Activated B cell treated with CpG ODN at 0.5 μM for 24 hours (primary cell): ENCODE data around the gene DDRGK1. TPM values are rescaled to one million over a fixed set of nuclear protein-coding genes. Genes with fewer than 3 reads are reported as not detected.

ENCODE experiments used
- ATAC-seq: fragments of 200-7000 bp; cut with Tn5 transposase; one replicate; pipeline ENCODE4 v1.10.0; 2021; ENCODE audit warnings: low read depth, mild to moderate bottlenecking, moderate library complexity
- CTCF ChIA-PET: fragments of 350-600 bp; sonication (Branson Sonifier 250); formaldehyde crosslinking; loops from one replicate; lab custom pipeline; 2021; ENCODE audit warnings: antibody characterized with exemption; lab: Charles Lee
- POLR2A ChIA-PET: fragments of 350-600 bp; sonication (Branson Sonifier 250); formaldehyde crosslinking; loops from one replicate; lab custom pipeline; 2021; ENCODE audit warnings: antibody characterized with exemption; lab: Charles Lee
- DNase-seq: peaks from one replicate; pipeline ENCODE4 v3.0.0; 2022
- H3K27ac Mint-ChIP-seq: one replicate; pipeline ENCODE4 v1.8.0; 2020; ENCODE audit warnings: mixed read lengths
- H3K27me3 Mint-ChIP-seq: one replicate; pipeline ENCODE4 v1.8.0; 2021; ENCODE audit warnings: mixed read lengths
- H3K36me3 Mint-ChIP-seq: one replicate; pipeline ENCODE4 v1.8.0; 2021; ENCODE audit warnings: low read depth, mixed read lengths
- H3K4me1 Mint-ChIP-seq: one replicate; pipeline ENCODE4 v1.8.0; 2021; ENCODE audit warnings: mixed read lengths
- H3K4me3 Mint-ChIP-seq: one replicate; pipeline ENCODE4 v1.8.0; 2020; ENCODE audit warnings: mild to moderate bottlenecking, mixed read lengths
- H3K9me3 Mint-ChIP-seq: one replicate; pipeline ENCODE4 v1.8.0; 2020; ENCODE audit warnings: mixed read lengths
- CTCF ChIP-seq: fragments of 200-600 bp; IDR thresholded peaks from one replicate; pipeline ENCODE4 v1.8.0; 2022; ENCODE audit warnings: antibody characterized with exemption, mild to moderate bottlenecking
- intact Hi-C: fragments of 100-400 bp; cut with micrococcal nuclease; formaldehyde crosslinking; loops from one replicate; pipeline ENCODE4 v1.15.1; 2024
- total RNA-seq: library from RNA; stranded (reverse); gene quantifications from 2 replicates; pipeline ENCODE4 v1.2.3, GENCODE V29; 2022

DDRGK1 gene
- total RNA-seq, 1 donor from 2014 or later: 46.1 TPM

GRCh38 chr20:3167738-3168078, 36.8 kb downstream of the DDRGK1 start:
- Mint-ChIP-seq H3K9me3 (no peaks in the 10 kb centered on the region), H3K27ac (no peak overlapping the region), H3K4me3 (no peak overlapping the region), H3K36me3 (peaks cover 2% of the 10 kb centered on the region), H3K27me3 (peaks cover 35% of the 10 kb centered on the region), H3K4me1 (peaks cover 9% of the 10 kb centered on the region)
- no peak for DNase-seq
- ChIA-PET CTCF (no interaction called here), POLR2A (interaction anchor here (0.6 kb wide), 1 partner anchor 49 kb away, joined by 3 read pairs; no protein-coding TSS in a partner anchor)
- no peak for ATAC-seq
- intact Hi-C loops: no loop called here
- no peak for TF ChIP-seq CTCF

- Mint-ChIP-seq H3K9me3 (no peaks in the 10 kb centered on the region), H3K27ac (no peak overlapping the region), H3K4me3 (no peak overlapping the region), H3K27me3 (peaks cover 30% of the 10 kb centered on the region), H3K36me3 (no peaks in the 10 kb centered on the region), H3K4me1 (peaks cover 4% of the 10 kb centered on the region)
- POLR2A ChIA-PET: no interaction called here
- TF ChIP-seq CTCF: no peak
- CTCF ChIA-PET: no interaction called here
- intact Hi-C loops: no loop called here
- no peak for DNase-seq
- no peak for ATAC-seq
Observed at GRCh38 chr20:3166913-3167342, 37.6 kb downstream of the DDRGK1 start.

- ChIA-PET CTCF (no interaction called here), POLR2A (interaction anchor here (0.6 kb wide), 1 partner anchor 27 kb away, joined by 4 read pairs; no protein-coding TSS in a partner anchor)
- DNase-seq (no peak), ATAC-seq (no peak)
- Mint-ChIP-seq H3K27me3 (peaks cover 30% of the 10 kb centered on the region), H3K27ac (no peak overlapping the region), H3K36me3 (no peaks in the 10 kb centered on the region), H3K9me3 (no peaks in the 10 kb centered on the region), H3K4me3 (no peak overlapping the region), H3K4me1 (peaks cover 4% of the 10 kb centered on the region)
- intact Hi-C loops: no loop called here
- no peak for TF ChIP-seq CTCF
Observed at GRCh38 chr20:3166338-3166912, 38.1 kb downstream of the DDRGK1 start.

- H3K4me3 Mint-ChIP-seq: no peak overlapping the region
- POLR2A ChIA-PET: interaction anchor here (0.6 kb wide), 2 partner anchors 18 to 26 kb away, joined by 4 to 8 read pairs; no protein-coding TSS in a partner anchor
Observed at GRCh38 chr20:3165473-3166337, 38.8 kb downstream of the DDRGK1 start.

More at GRCh38 chr20:3165473-3166337, 38.8 kb downstream of the DDRGK1 start:
- Mint-ChIP-seq H3K4me1 (peaks cover 4% of the 10 kb centered on the region), H3K9me3 (no peaks in the 10 kb centered on the region), H3K27me3 (peaks cover 27% of the 10 kb centered on the region), H3K36me3 (no peaks in the 10 kb centered on the region), H3K27ac (no peak overlapping the region)
- CTCF ChIA-PET: no interaction called here
- ATAC-seq (no peak), DNase-seq (no peak)
- intact Hi-C loops: no loop called here
- TF ChIP-seq CTCF: no peak
